H1 (cell line): Measurements from ENCODE around the gene KCNV2. TPM values are rescaled to one million over a fixed set of nuclear protein-coding genes. Genes with fewer than 3 reads are reported as not detected.
A peak's percentile ranks its signal among the peaks of the same experiment; 100 is the strongest.

Experiments used
- CTCF ChIA-PET: fragments of 300-600 bp; sonication (Branson Sonifier 250); formaldehyde crosslinking; loops from one replicate; lab custom pipeline; 2021; ENCODE audit not compliant: partially characterized antibody; lab: Charles Lee
- POLR2A ChIA-PET: fragments of 300-600 bp; sonication (Branson Sonifier 250); formaldehyde crosslinking; loops from one replicate; lab custom pipeline; 2021; ENCODE audit warnings: inconsistent platforms; ENCODE audit not compliant: partially characterized antibody; lab: Charles Lee
- DNase-seq, 2 experiments: peaks; one replicate each; pipeline versions ENCODE4 v3.0.0 to v3.0.0-alpha.2; 2010 to 2022; ENCODE audit warnings: low spot score in 2 of 2, low read depth in 1 of 2, mixed read lengths in 1 of 2
- FAIRE-seq: peaks from 2 replicates; lab custom pipeline; 2011; peaks lifted over from hg19 to GRCh38; lab: Jason Lieb, UNC
- H2AFZ ChIP-seq: 2 replicates; pipeline ENCODE4 v1.8.1; 2012; ENCODE audit warnings: low read length, inconsistent platforms
- H2AK5ac ChIP-seq: 2 replicates; pipeline ENCODE4 v1.6.1; 2013; ENCODE audit warnings: low read depth, low read length
- H2BK120ac ChIP-seq: replicated peaks from 2 replicates; pipeline ENCODE3; 2013; ENCODE audit warnings: low read depth, low read length, inconsistent platforms
- H2BK12ac ChIP-seq: 2 replicates; pipeline ENCODE4 v1.6.1; 2013; ENCODE audit warnings: low read depth, low read length
- H2BK15ac ChIP-seq: 2 replicates; pipeline ENCODE4 v1.6.1; 2013; ENCODE audit warnings: low read length
- H2BK20ac ChIP-seq: 2 replicates; pipeline ENCODE4 v1.6.1; 2013; ENCODE audit warnings: low read length
- H2BK5ac ChIP-seq: 2 replicates; pipeline ENCODE4 v1.6.1; 2013; ENCODE audit warnings: low read depth, low read length
- H3K14ac ChIP-seq: 2 replicates; pipeline ENCODE4 v1.6.1; 2013; ENCODE audit warnings: inconsistent platforms; ENCODE audit not compliant: insufficient read length
- H3K18ac ChIP-seq: 2 replicates; pipeline ENCODE4 v1.6.1; 2013; ENCODE audit warnings: low read length; ENCODE audit errors: extremely low read depth
- H3K23ac ChIP-seq: 2 replicates; pipeline ENCODE4 v1.6.1; 2013; ENCODE audit warnings: inconsistent platforms; ENCODE audit not compliant: insufficient read length
- H3K23me2 ChIP-seq: 2 replicates; pipeline ENCODE4 v1.6.1; 2013; ENCODE audit warnings: low read depth, low read length
- H3K27ac ChIP-seq: 2 replicates; pipeline ENCODE4 v1.6.1; 2011; ENCODE audit warnings: low read depth, low read length, inconsistent platforms
- H3K27me3 ChIP-seq, 4 experiments: replicated peaks in 1 of 4; 1 replicate in 1 of 4; 2 replicates in 3 of 4; pipeline versions ENCODE4 v1.6.1 to v1.8.1; 2011 to 2013; ENCODE audit warnings: low read length in 3 of 4, mild to moderate bottlenecking in 3 of 4, inconsistent platforms in 2 of 4, mixed read lengths in 2 of 4, moderate library complexity in 1 of 4; ENCODE audit not compliant: control insufficient read depth in 3 of 4, insufficient read depth in 3 of 4; ENCODE audit errors: extremely low read depth in 1 of 4
- H3K36me3 ChIP-seq, 4 experiments: 2 replicates each; pipeline versions ENCODE4 v1.6.1 to v1.8.1; 2011 to 2013; ENCODE audit warnings: mild to moderate bottlenecking in 4 of 4, low read length in 3 of 4, moderate library complexity in 2 of 4, control low read depth in 1 of 4, inconsistent platforms in 1 of 4; ENCODE audit not compliant: insufficient read depth in 4 of 4, control insufficient read depth in 2 of 4
- H3K4ac ChIP-seq: replicated peaks from 2 replicates; pipeline ENCODE3; 2013; ENCODE audit warnings: low read length, low read depth, mixed read lengths, inconsistent platforms; ENCODE audit not compliant: insufficient read length
- H3K4me1 ChIP-seq, 4 experiments: replicated peaks in 1 of 4; 1 replicate in 1 of 4; 2 replicates in 3 of 4; pipeline versions ENCODE4 v1.6.1 to v1.8.1; 2011 to 2013; ENCODE audit warnings: low read length in 3 of 4, inconsistent platforms in 2 of 4, mixed read lengths in 1 of 4; ENCODE audit not compliant: insufficient read depth in 4 of 4, control insufficient read depth in 3 of 4
- H3K4me2 ChIP-seq, 2 experiments: 2 replicates each; pipeline versions ENCODE4 v1.6.1 to v1.8.1; 2011 to 2013; ENCODE audit warnings: low read depth in 2 of 2, low read length in 2 of 2, control low read depth in 1 of 2, inconsistent platforms in 1 of 2, mild to moderate bottlenecking in 1 of 2; ENCODE audit not compliant: insufficient read depth in 1 of 2
- H3K4me3 ChIP-seq, 4 experiments: fragments of 200-600, 300-600 bp in 1 of 4; sonication (generic), shearing (Covaris generic), sonication (Bioruptor Twin) in 1 of 4; 2 replicates each; pipeline versions ENCODE4 v1.5.1 to v1.8.1; 2011 to 2016; ENCODE audit warnings: low read length in 4 of 4, low read depth in 3 of 4, control low read depth in 2 of 4, inconsistent platforms in 2 of 4, mild to moderate bottlenecking in 2 of 4, mixed read lengths in 1 of 4, moderate library complexity in 1 of 4; ENCODE audit not compliant: insufficient read depth in 2 of 4; ENCODE audit errors: extremely low read depth in 1 of 4
- H3K56ac ChIP-seq: replicated peaks from 2 replicates; pipeline ENCODE3; 2013; ENCODE audit warnings: low read depth, mild to moderate bottlenecking, mixed read lengths, low read length, inconsistent platforms; ENCODE audit not compliant: insufficient read length
- H3K79me1 ChIP-seq: 2 replicates; pipeline ENCODE4 v1.6.1; 2013; ENCODE audit warnings: low read depth, low read length, control low read depth
- H3K79me2 ChIP-seq, 2 experiments: 2 replicates each; pipeline versions ENCODE4 v1.6.1 to v1.8.1; 2012 to 2013; ENCODE audit warnings: low read length in 2 of 2, mild to moderate bottlenecking in 2 of 2, inconsistent platforms in 1 of 2; ENCODE audit not compliant: insufficient read depth in 2 of 2, control insufficient read depth in 1 of 2
- H3K9ac ChIP-seq, 4 experiments: replicated peaks in 1 of 4; 1 replicate in 1 of 4; 2 replicates in 3 of 4; pipeline versions ENCODE4 v1.6.1 to v1.8.1; 2011 to 2013; ENCODE audit warnings: low read depth in 3 of 4, low read length in 3 of 4, control low read depth in 2 of 4, mild to moderate bottlenecking in 2 of 4, moderate library complexity in 2 of 4, inconsistent platforms in 1 of 4; ENCODE audit errors: extremely low read depth in 1 of 4
- H3K9me3 ChIP-seq, 2 experiments: 2 replicates each; pipeline versions ENCODE4 v1.6.1 to v1.8.1; 2012 to 2013; ENCODE audit warnings: mild to moderate bottlenecking in 2 of 2, moderate library complexity in 2 of 2, control low read depth in 1 of 2, inconsistent platforms in 1 of 2, low read depth in 1 of 2, low read length in 1 of 2, mixed read lengths in 1 of 2; ENCODE audit not compliant: insufficient read depth in 2 of 2
- H4K20me1 ChIP-seq, 2 experiments: replicated peaks in 1 of 2; 2 replicates each; pipeline versions ENCODE3 to v1.8.1; 2011 to 2013; ENCODE audit warnings: inconsistent platforms in 2 of 2, low read length in 2 of 2, mild to moderate bottlenecking in 1 of 2; ENCODE audit not compliant: insufficient read depth in 2 of 2, control insufficient read depth in 1 of 2
- H4K5ac ChIP-seq: 2 replicates; pipeline ENCODE4 v1.6.1; 2013; ENCODE audit warnings: low read length, low read depth, mixed read lengths, inconsistent platforms; ENCODE audit not compliant: insufficient read length
- H4K8ac ChIP-seq: 2 replicates; pipeline ENCODE4 v1.8.0; 2013; ENCODE audit warnings: mild to moderate bottlenecking, moderate library complexity, low read length, inconsistent platforms; ENCODE audit not compliant: insufficient read depth; ENCODE audit errors: extremely low read depth
- H4K91ac ChIP-seq: replicated peaks from 2 replicates; pipeline ENCODE3; 2013; ENCODE audit warnings: low read length, mixed read lengths, inconsistent platforms; ENCODE audit not compliant: insufficient read length
- ATF2 ChIP-seq: IDR thresholded peaks from 2 replicates; pipeline ENCODE4 v1.6.1; 2012; ENCODE audit warnings: low read length, inconsistent platforms
- CEBPB ChIP-seq: IDR thresholded peaks from 2 replicates; pipeline ENCODE4 v1.6.1; 2012; ENCODE audit warnings: low read depth, low read length
- GABPA ChIP-seq: IDR thresholded peaks from 2 replicates; pipeline ENCODE4 v1.6.1; 2011; ENCODE audit warnings: mild to moderate bottlenecking, low read length, moderate library complexity, borderline replicate concordance; ENCODE audit not compliant: insufficient read depth
- NRF1 ChIP-seq: IDR thresholded peaks from 2 replicates; pipeline ENCODE4 v1.6.1; 2011; ENCODE audit warnings: mild to moderate bottlenecking, low read depth, low read length, improper control_type of control experiment
- POLR2A ChIP-seq, 2 experiments: IDR thresholded peaks; 1 replicate in 1 of 2; 2 replicates in 1 of 2; pipeline ENCODE4 v1.6.1; 2011; ENCODE audit warnings: low read depth in 2 of 2, low read length in 2 of 2, mild to moderate bottlenecking in 2 of 2; ENCODE audit errors: control extremely low read depth in 1 of 2
- RAD21 ChIP-seq, 2 experiments: IDR thresholded peaks in 1 of 2; conservative IDR thresholded peaks in 1 of 2; 2 replicates each; pipeline ENCODE4 v1.6.1; 2011; ENCODE audit warnings: low read depth in 2 of 2, low read length in 2 of 2, improper control_type of control experiment in 1 of 2, inconsistent platforms in 1 of 2, mild to moderate bottlenecking in 1 of 2, moderate library complexity in 1 of 2
- RBBP5 ChIP-seq: IDR thresholded peaks from 2 replicates; pipeline ENCODE4 v1.7.1; 2012; ENCODE audit warnings: low read depth, mild to moderate bottlenecking, inconsistent platforms, low read length, moderate library complexity, borderline replicate concordance
- SIN3A ChIP-seq, 2 experiments: IDR thresholded peaks in 1 of 2; conservative IDR thresholded peaks in 1 of 2; 2 replicates each; pipeline ENCODE4 v1.6.1; 2011 to 2012; ENCODE audit warnings: low read length in 2 of 2, improper control_type of control experiment in 1 of 2, low read depth in 1 of 2, mild to moderate bottlenecking in 1 of 2
- SRF ChIP-seq: IDR thresholded peaks from 2 replicates; pipeline ENCODE4 v1.6.1; 2011; ENCODE audit warnings: mild to moderate bottlenecking, low read depth, low read length, moderate library complexity
- TAF7 ChIP-seq: optimal IDR thresholded peaks from 2 replicates; pipeline ENCODE3; 2011; ENCODE audit warnings: low read depth, mild to moderate bottlenecking, inconsistent platforms, low read length, moderate library complexity, borderline replicate concordance
- TCF12 ChIP-seq: IDR thresholded peaks from 2 replicates; pipeline ENCODE4 v1.6.1; 2011; ENCODE audit warnings: low read depth, mild to moderate bottlenecking, low read length
- TEAD4 ChIP-seq: IDR thresholded peaks from 2 replicates; pipeline ENCODE4 v1.6.1; 2012; ENCODE audit warnings: low read depth, low read length, inconsistent platforms, mixed read lengths
- WGBS, 2 experiments: shearing (Covaris generic) in 1 of 2; methylation state at CpG; one replicate each; pipeline versions ENCODE4 v1.1.6 to v1.1.7; 2013 to 2015; ENCODE audit warnings: low lambda C conversion rate in 2 of 2, mixed read lengths in 2 of 2, inconsistent platforms in 1 of 2, low coverage in 1 of 2, missing lambda C conversion rate in 1 of 2; ENCODE audit not compliant: insufficient replicate concordance in 2 of 2, insufficient coverage in 1 of 2, insufficient read length in 1 of 2; ENCODE audit errors: extremely low coverage in 1 of 2, missing lambda C conversion rate in 1 of 2; 5-methylcytosine and 5-hydroxymethylcytosine counted together
- polyA plus RNA-seq, 7 experiments: library from polyadenylated mRNA; depleted of rRNA in 3 of 7; stranded (reverse) in 5 of 7; unstranded in 2 of 7; fragments of >200 nt in 5 of 7; fragments of 200-250 nt in 2 of 7; gene quantifications; 1 replicate in 5 of 7; 2 replicates in 1 of 7; 4 replicates in 1 of 7; pipeline versions ENCODE4 v1.2.1 to v1.2.3, GENCODE V29; 2011 to 2013; ENCODE audit warnings: missing spikeins in 2 of 7, mixed read lengths in 2 of 7
- total RNA-seq: library from RNA; stranded (reverse); fragmentation: NEBNext Ultra II Directional; extraction: Animal tissue kit (Norgen Biotek cat#: 25700); gene quantifications from 2 replicates; pipeline ENCODE4 v1.2.1, GENCODE V29; 2021

The KCNV2 gene
- total and polyA plus RNA-seq, 2 of the 8 experiments (the other 6 are each of a cell fraction or from before 2014, with no cell fraction given), result not detected

- TF ChIP-seq TEAD4, result no peak
- TF ChIP-seq GABPA, result no peak
- TF ChIP-seq TAF7, result no peak
- no peak for TF ChIP-seq RBBP5
- no peak for TF ChIP-seq SRF
- TF ChIP-seq SIN3A (conservative IDR thresholded peaks at IDR 0.05 in 1 of 2, IDR thresholded peaks at IDR 0.05 in 1 of 2; ENCODE audit: low read depth in 1 of 2, low read length in 2 of 2), result no peak
- no peak for TF ChIP-seq NRF1
- no peak for TF ChIP-seq TCF12
- no peak for TF ChIP-seq RAD21 (IDR thresholded peaks at IDR 0.05 in 1 of 2, conservative IDR thresholded peaks at IDR 0.05 in 1 of 2; ENCODE audit: low read depth in 2 of 2, low read length in 2 of 2)
- TF ChIP-seq ATF2, result no peak
- no peak for TF ChIP-seq POLR2A (IDR thresholded peaks at IDR 0.05; ENCODE audit: control extremely low read depth in 1 of 2, low read depth in 2 of 2, low read length in 2 of 2)
- no peak for TF ChIP-seq CEBPB
- no peak overlapping the region for H3K9ac ChIP-seq
- H3K79me2 ChIP-seq, result no peaks in the 10 kb centered on the region
- H3K4me2 ChIP-seq, result no peak overlapping the region
- H3K14ac ChIP-seq, result no peak overlapping the region
- no peaks in the 10 kb centered on the region for H3K36me3 ChIP-seq
- no peak overlapping the region for H3K4ac ChIP-seq
- no peak overlapping the region for H2AK5ac ChIP-seq
- H4K5ac ChIP-seq, result no peak overlapping the region
- no peak overlapping the region for H4K8ac ChIP-seq
- H3K23ac ChIP-seq, result no peak overlapping the region
- H3K23me2 ChIP-seq, result no peaks in the 10 kb centered on the region
- peak; percentile 48 for FAIRE-seq
- no peak overlapping the region for H2AFZ ChIP-seq
- DNase-seq, result no peak
- no peak overlapping the region for H3K56ac ChIP-seq
- no peak overlapping the region for H3K18ac ChIP-seq
- H3K4me1 ChIP-seq, result peaks cover 0 to 3% (median 0%) of the 10 kb centered on the region in 4 experiments; a peak in 1 of 7 replicates
- WGBS, 2 experiments, result 93% methylated on average over 6 of the region's 6 CpGs; no CpG with 5 or more reads in 1 of the 2 experiments
- no peaks in the 10 kb centered on the region for H3K9me3 ChIP-seq
- H4K91ac ChIP-seq, result no peak overlapping the region
- H2BK15ac ChIP-seq, result no peak overlapping the region
- POLR2A ChIA-PET, result no interaction called here
- no peak overlapping the region for H3K27ac ChIP-seq
- no peaks in the 10 kb centered on the region for H4K20me1 ChIP-seq
- no peak overlapping the region for H3K4me3 ChIP-seq
- no peaks in the 10 kb centered on the region for H3K79me1 ChIP-seq
- H2BK20ac ChIP-seq, result no peak overlapping the region
- H2BK120ac ChIP-seq, result no peak overlapping the region
- no peak overlapping the region for H2BK12ac ChIP-seq
- CTCF ChIA-PET, result interaction anchor here (1.0 kb wide), 1 partner anchor 17 kb away, joined by 6 read pairs; no protein-coding TSS in a partner anchor
- H2BK5ac ChIP-seq, result no peak overlapping the region
- H3K27me3 ChIP-seq, result no peaks in the 10 kb centered on the region
Observed at GRCh38 chr9:2711716-2712115, 5.6 kb upstream of the KCNV2 start.
